Cerebellar cortex (tissue), 1 donor: ENCODE measurements around the gene SYTL2.
"Not testable (repeated sequence)": the region's sequence is repeated elsewhere in the genome, so short reads cannot be mapped to it uniquely, and the experiment has no call there.

ENCODE experiments used
- DNase-seq: peaks from one replicate; pipeline ENCODE4 v3.0.0-alpha.2; 2015; ENCODE audit warnings: low spot score

SYTL2 gene

DNA sequence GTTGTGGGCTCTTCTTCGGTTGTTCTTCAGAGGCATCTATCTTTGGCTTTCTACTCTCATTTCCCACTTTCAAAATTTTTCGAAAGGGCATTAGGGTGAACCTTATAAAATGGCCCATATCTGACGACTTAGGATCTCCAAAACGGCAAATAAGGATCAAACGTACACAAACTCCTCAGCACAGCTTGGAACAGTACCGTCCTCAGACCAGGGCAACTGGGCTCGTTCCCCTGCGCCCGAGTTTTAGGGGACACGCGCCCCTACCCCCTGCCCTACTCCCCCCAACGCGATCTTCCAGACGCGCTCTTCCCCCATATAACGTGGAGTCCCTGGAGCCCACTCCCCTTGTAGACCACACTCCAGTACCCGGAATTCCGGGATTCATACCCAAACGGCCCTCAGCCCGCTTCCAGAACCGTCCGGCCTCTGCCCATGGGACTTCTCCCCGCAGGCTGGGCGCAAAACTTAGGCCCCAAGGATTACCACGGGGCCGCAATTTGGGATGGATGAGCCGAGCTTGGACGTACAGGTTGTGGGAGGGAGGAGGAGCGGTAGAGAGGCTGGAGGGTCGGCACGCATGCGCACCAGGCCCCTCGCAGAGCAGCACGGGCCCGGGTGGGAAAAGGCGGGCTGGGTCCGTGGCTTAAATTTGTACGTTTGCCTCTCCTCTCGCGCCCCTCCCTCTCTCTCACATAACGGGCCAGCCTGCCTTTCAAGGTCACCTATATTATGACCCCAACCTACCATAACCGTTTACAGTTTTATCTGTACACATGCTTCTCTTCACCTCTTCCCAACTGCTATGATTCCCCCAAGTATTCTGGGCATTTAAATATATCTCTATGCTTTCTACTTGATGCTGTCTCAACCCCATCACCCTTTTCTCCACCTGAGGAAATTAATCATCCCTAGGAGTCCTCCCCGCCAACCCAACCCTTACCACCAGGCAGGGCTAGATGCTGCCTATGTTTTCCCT is 128.3 kb downstream of the SYTL2 start:
- DNase-seq, result peak; percentile 74

- peak; percentile 97 for DNase-seq
Observed at GRCh38 chr11:85680897-85681296, 130.0 kb downstream of the SYTL2 start.

DNA sequence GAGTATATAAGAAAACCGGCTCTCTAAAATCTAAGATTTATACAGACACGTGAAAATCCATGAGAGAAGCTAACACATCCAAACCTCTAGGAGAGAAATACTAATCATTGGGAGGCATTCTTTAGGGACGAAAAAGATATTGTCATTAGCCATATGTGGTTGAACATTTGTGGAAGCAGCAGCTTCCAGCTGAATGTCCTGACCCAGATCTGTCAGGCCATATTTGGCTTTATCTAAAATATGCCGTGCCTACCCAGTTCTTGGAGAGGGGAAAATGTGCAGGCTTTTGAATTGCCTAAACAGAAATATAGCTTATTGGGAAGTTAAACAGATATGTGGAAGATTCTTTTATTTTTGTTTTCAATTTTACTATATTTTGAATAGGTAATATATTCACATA is 131.4 kb downstream of the SYTL2 start:
- peak; percentile 92 for DNase-seq

DNA sequence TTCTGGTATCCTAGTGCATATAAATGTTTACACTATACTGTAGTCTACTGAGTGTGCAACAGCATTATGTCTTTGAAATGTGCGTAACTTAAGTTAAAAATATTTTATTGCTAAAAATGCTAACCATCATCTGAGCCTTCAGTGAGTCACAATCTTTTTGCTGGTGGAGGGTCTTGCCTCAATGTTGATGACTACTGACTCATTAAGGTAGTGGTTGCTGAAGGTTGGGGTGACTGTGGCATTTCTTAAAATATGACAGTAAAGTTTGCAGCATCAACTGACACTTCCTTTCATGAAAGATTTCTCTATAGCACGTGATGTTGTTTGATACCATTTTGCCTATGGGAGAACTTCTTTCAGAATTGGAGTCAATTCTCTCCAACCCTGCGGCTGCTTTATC is 137.5 kb downstream of the SYTL2 start:
- no peak for DNase-seq

DNA sequence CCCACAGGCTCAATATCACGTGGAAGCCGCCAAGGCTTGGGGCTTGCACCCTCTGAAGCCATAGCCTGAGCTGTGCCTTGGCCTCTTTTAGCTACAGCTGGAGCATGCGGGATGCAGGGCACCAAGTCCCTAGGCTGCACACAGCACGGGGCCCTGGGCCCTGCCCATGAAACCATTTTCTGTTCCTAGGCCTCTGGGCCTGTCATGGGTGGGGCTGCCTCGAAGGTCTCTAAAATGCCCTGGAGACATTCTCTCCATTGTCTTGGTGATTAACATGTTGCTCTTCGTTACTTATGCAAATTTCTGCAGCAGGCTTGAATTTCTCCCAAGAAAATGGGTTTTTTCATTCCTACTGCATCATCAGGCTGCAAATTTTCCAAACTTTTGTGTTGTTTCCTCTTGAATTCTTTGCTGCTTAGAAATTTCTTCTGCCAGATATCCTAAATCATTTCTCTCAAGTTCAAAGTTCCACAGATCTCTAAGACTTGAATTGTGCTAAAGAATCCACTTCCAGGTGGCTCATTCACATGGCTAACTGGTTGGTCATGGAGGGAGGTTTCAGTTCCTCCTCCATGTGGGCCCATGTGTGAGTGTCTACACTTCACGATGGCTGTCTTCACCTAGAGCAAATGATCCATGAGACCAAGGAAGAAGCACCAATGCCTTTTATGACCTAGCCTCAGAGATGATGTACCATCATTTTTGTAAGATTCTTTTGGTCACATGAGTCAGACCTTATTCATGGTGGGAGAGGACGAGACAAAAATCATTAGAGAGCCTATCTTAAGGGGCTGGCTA is 138.6 kb downstream of the SYTL2 start:
- DNase-seq, result no peak

GRCh38 chr11:85670949-85671663 is 139.8 kb downstream of the SYTL2 start:
- DNase-seq, result not testable (repeated sequence)

DNA sequence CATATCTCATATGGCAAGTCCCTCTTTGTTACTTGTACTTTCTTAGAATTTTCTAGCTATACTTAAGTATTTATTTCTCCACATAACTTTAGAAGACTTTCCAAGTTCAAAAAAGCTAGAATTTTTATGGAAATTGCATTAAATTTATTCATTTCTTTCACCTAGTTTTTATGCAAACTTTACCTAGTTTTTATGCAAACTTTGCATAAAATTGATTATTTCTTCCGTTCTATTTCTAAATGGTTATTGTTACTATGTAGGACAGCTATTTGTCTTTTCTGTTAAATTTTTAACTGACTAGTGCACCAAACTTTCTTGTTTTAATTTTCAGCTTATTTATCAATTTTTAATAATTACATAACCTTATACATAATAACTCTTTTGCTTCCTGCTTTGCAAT is 142.8 kb downstream of the SYTL2 start:
- no peak for DNase-seq

DNA sequence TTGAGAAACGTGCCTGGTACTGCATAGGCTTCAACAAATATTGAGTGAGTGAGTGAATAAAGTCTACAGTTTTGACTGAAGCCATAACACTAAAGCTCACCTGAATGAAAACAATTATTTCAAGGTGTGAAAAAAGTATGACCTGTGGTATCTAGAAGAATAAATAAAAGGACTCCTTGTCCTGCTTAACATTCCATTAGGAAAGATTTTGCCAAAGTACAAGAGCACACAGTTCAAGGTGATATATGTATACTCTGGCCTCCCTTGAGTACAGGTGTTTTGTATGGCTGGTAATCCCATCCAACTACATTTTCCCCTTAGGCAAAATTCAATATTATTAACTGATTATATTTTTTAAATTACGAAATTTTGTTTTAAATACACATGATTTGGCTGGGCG is 144.3 kb downstream of the SYTL2 start:
- no peak for DNase-seq

- no peak for DNase-seq
Observed at GRCh38 chr11:85665733-85666132, 145.2 kb downstream of the SYTL2 start.

DNA sequence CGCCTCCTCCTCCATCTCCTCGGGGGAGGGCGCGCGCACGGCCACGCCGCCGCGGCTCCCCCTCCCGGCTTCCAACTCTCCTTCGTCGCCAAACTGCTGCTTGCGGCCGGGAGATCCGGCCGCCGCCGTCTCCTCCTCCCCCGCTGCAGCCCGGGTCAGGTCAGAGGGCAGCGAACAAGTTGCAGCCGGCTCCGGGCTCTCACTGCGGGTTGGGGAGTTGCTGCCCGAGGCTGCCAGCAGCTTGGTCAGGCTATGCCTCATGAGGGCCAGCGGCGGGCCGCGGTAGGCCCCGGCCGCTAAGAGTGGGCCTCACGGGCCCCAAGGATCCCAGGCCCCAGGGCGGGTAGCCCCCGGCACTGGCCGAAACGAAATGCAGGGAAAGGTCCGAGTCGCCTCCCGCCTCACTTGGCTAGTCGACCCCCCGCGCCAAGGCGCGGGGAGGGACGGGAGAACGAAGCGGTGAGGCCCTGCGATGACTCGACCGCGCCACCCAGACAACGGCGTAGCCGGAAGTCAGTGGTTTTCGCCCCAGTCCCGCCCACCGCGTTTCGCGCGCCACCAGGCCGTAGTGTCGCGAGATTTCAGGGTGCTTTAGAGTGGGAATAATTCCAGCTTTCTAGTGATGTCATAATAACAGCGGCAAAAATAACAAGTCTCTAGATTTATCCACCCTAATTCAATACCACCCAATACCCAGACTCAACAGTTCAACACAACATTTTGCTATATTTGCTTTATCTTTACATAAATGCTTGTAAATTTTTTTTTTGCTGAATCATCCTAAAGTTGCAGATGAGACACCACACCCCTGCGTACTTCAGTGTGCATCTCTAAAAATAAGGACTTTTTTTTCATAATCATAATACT is 146.1 kb downstream of the SYTL2 start, which contains the start of gene CREBZF:
Gene CREBZF (minus strand): TSS at position 515 of the 867 bp plus-strand sequence. CDS start 254 bp downstream, at position 261.
- DNase-seq, result peak; percentile 94

- peak; percentile 73 for DNase-seq
Observed at GRCh38 chr11:85663753-85664614, 147.0 kb downstream of the SYTL2 start.

DNA sequence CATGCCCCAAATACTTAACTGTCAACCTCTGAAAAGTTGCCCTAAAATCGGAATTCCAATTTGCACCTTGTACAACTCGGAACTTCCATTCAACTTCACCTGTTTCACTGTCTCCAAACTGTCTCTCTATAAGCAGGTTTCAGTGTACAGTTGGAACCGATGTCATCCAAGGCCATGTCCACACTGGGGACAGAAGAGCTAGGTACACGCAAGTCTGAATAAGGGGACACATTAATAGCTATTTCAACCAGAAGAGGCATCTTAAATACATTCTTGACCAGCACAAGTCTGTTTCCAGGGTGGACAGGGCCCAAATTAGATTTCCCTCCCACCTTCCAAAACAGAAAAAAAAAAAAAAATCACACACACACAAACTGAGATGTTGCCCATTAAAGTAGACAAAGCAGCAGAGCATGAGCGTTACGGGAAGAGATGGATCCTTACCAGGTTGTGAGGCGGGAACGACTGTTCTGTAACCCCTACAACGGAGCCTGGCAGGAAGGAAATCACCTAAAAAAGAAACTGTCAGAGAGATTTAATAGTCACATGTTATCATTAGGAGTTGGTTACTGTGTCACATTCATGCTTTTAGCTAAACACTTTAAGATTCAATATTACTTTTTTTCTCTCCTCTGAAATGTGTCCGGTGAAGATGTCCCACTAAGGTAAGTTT is 147.7 kb downstream of the SYTL2 start:
- no peak for DNase-seq

GRCh38 chr11:85661972-85662664 is 148.8 kb downstream of the SYTL2 start:
- DNase-seq, result no peak

- no peak for DNase-seq
Observed at GRCh38 chr11:85658180-85658579, 152.8 kb downstream of the SYTL2 start.

DNA sequence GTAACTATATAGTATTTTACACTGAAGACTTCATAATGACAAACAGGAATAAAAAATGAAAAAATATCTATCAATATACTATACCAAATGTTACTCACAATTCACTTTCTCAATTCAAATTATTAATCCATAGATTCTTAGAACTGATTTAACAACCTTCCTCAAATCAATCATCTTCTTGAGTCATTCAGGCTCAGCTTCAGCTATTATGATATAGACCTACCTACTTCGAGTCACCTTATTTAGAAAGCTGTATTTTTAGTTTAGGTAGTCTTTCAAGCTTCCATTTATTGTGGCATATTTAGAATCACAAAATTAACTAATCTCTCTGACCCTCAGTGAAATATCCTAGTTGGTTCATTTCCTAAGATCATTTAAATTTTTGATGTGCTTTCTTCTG is 154.2 kb downstream of the SYTL2 start:
- no peak for DNase-seq

- DNase-seq, result not testable (repeated sequence)
Observed at GRCh38 chr11:85654343-85654742, 156.6 kb downstream of the SYTL2 start.

DNA sequence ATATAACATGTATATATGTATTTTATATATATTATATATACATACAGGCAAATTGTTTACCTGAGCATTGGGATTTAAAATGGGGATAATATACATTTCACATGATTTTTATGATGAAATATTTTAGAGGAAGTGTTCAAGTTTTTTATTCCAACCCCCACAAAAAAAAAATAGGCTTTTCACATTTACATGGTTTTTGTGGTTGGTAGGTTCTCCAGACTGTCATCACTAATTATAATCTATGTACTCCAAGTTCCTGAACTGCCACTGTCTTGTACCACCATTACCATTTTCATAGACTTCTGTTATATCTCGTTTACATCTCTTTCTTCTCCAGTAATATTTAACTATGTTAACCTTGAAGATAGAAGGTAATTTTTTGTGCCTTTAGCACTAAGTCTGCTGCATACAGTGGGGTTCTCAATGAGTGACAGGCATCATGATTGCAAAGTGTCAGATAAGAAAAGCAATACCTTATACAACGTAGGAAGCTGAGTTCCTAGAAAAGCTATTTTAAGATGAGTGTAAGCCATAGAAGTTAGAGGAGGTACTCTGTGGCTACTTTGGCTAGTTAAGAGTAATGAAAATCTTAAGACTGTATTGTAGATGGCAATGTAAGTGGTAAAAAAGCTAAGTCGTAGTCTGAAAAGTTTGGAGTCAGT is 158.0 kb downstream of the SYTL2 start:
- no peak for DNase-seq

GRCh38 chr11:85651118-85651517 is 159.8 kb downstream of the SYTL2 start:
- no peak for DNase-seq
